Liver (tissue), 9 donors: Measurements from ENCODE around the gene LYPD8. TPM values are rescaled to one million over a fixed set of nuclear protein-coding genes. Genes with fewer than 3 reads are reported as not detected.
"Not testable (repeated sequence)": the region's sequence is repeated elsewhere in the genome, so short reads cannot be mapped to it uniquely, and the experiment has no call there.

Experiments used
- DNase-seq: peaks from one replicate; pipeline ENCODE4 v3.0.0-alpha.2; 2017; ENCODE audit warnings: low spot score
- H3K27ac ChIP-seq, 2 donors: one replicate each; pipeline ENCODE4 v1.7.0; 2013; ENCODE audit warnings: inconsistent platforms in 2 of 2, low read length in 2 of 2, control low read depth in 1 of 2, low read depth in 1 of 2, mild to moderate bottlenecking in 1 of 2
- H3K27me3 ChIP-seq, 4 donors: one replicate each; pipeline versions ENCODE4 v1.6.1 to v1.7.0; 2013; ENCODE audit warnings: low read length in 3 of 4, inconsistent platforms in 1 of 4, mild to moderate bottlenecking in 1 of 4, moderate library complexity in 1 of 4; ENCODE audit not compliant: control insufficient read depth in 4 of 4, insufficient read depth in 4 of 4
- H3K36me3 ChIP-seq, 4 donors: one replicate each; pipeline versions ENCODE4 v1.6.1 to v1.7.0; 2013; ENCODE audit warnings: low read length in 3 of 4, mild to moderate bottlenecking in 3 of 4, low read depth in 1 of 4, moderate library complexity in 1 of 4; ENCODE audit not compliant: control insufficient read depth in 4 of 4, insufficient read depth in 3 of 4
- H3K4me1 ChIP-seq, 4 donors: one replicate each; pipeline versions ENCODE4 v1.6.1 to v1.7.0; 2013; ENCODE audit warnings: low read length in 3 of 4, mild to moderate bottlenecking in 3 of 4, moderate library complexity in 1 of 4; ENCODE audit not compliant: control insufficient read depth in 4 of 4, insufficient read depth in 4 of 4
- H3K4me3 ChIP-seq, 3 donors: one replicate each; pipeline versions ENCODE4 v1.6.1 to v1.7.0; 2013; ENCODE audit warnings: low read length in 3 of 3, control low read depth in 1 of 3, low read depth in 1 of 3, mild to moderate bottlenecking in 1 of 3
- H3K9ac ChIP-seq, 2 donors: one replicate each; pipeline ENCODE4 v1.7.0; 2013; ENCODE audit warnings: low read length in 2 of 2, mild to moderate bottlenecking in 2 of 2, moderate library complexity in 2 of 2, control low read depth in 1 of 2, low read depth in 1 of 2
- H3K9me3 ChIP-seq, 4 donors: one replicate each; pipeline versions ENCODE4 v1.6.1 to v1.7.0; 2013; ENCODE audit warnings: low read length in 3 of 4; ENCODE audit not compliant: control insufficient read depth in 4 of 4
- ATF3 ChIP-seq: IDR thresholded peaks from 2 replicates; pipeline ENCODE4 v1.6.1; 2016; ENCODE audit warnings: antibody characterized with exemption
- CTCF ChIP-seq: fragments of 150-350 bp; IDR thresholded peaks from 2 replicates; pipeline ENCODE4 v1.5.1; 2017; ENCODE audit warnings: improper control_type of control experiment, low read depth, low read length; ENCODE audit not compliant: missing input control
- FOXA1 ChIP-seq: IDR thresholded peaks from 2 replicates; pipeline ENCODE4 v1.6.1; 2016; ENCODE audit warnings: antibody characterized with exemption
- GABPA ChIP-seq, 2 donors: IDR thresholded peaks in 1 of 2; conservative IDR thresholded peaks in 1 of 2; 2 replicates each; pipeline ENCODE4 v1.6.1; 2016; ENCODE audit warnings: antibody characterized with exemption in 2 of 2, mild to moderate bottlenecking in 1 of 2, moderate library complexity in 1 of 2
- HNF4A ChIP-seq, 2 donors: conservative IDR thresholded peaks; 2 replicates each; pipeline ENCODE4 v1.6.1; 2016; ENCODE audit warnings: antibody characterized with exemption in 2 of 2, mild to moderate bottlenecking in 2 of 2
- JUND ChIP-seq, 2 donors: IDR thresholded peaks; 2 replicates each; pipeline ENCODE4 v1.6.1; 2016; ENCODE audit warnings: antibody characterized with exemption in 2 of 2
- MAX ChIP-seq: IDR thresholded peaks from 2 replicates; pipeline ENCODE4 v1.6.1; 2016; ENCODE audit warnings: antibody characterized with exemption
- NR2F2 ChIP-seq: IDR thresholded peaks from 2 replicates; pipeline ENCODE4 v1.6.1; 2016; ENCODE audit warnings: antibody characterized with exemption
- RAD21 ChIP-seq, 2 donors: IDR thresholded peaks; 2 replicates each; pipeline ENCODE4 v1.6.1; 2016; ENCODE audit warnings: antibody characterized with exemption in 2 of 2, mild to moderate bottlenecking in 2 of 2
- REST ChIP-seq: IDR thresholded peaks from 2 replicates; pipeline ENCODE4 v1.6.1; 2016; ENCODE audit warnings: antibody characterized with exemption, mild to moderate bottlenecking
- RXRA ChIP-seq, 2 donors: IDR thresholded peaks; 2 replicates each; pipeline ENCODE4 v1.6.1; 2017 to 2018; ENCODE audit warnings: antibody characterized with exemption in 2 of 2, mild to moderate bottlenecking in 1 of 2
- TAF1 ChIP-seq: conservative IDR thresholded peaks from 2 replicates; pipeline ENCODE4 v1.6.1; 2016; ENCODE audit warnings: antibody characterized with exemption, mild to moderate bottlenecking
- WGBS: extraction: QIAGEN DNeasy Blood & Tissue Kit; methylation state at CpG from one replicate; pipeline ENCODE4 v1.1.7; 2013; 5-methylcytosine and 5-hydroxymethylcytosine counted together
- polyA plus RNA-seq, 2 donors: library from polyadenylated mRNA; stranded (reverse) in 1 of 2; unstranded in 1 of 2; fragments of 200-250 nt in 1 of 2; fragments of >200 nt in 1 of 2; fragmentation: Nextera tagmentation in 1 of 2; extraction: Ambion mirVana in 1 of 2; gene quantifications; one replicate each; pipeline versions ENCODE4 v1.2.1 to v1.2.3, GENCODE V29; 2013 to 2015
- total RNA-seq, 2 donors: library from RNA; depleted of rRNA; stranded (reverse); fragments of >200 nt; gene quantifications; one replicate each; pipeline ENCODE4 v1.2.3, GENCODE V29; 2014
- donor health status: healthy.
- donor health status: healthy.
- donor health status: healthy.
- donor health status: healthy.
- donor health status: healthy.

The LYPD8 gene
- total and polyA plus RNA-seq, 4 donors: not detected

- TF ChIP-seq CTCF: no peak
- TF ChIP-seq ATF3: no peak
- no peak for TF ChIP-seq MAX
- no peak for TF ChIP-seq NR2F2
- no peak for TF ChIP-seq HNF4A (conservative IDR thresholded peaks at IDR 0.05)
- TF ChIP-seq TAF1: no peak
- TF ChIP-seq RXRA (IDR thresholded peaks at IDR 0.05): no peak
- TF ChIP-seq RAD21 (IDR thresholded peaks at IDR 0.05): no peak
- no peak for TF ChIP-seq FOXA1
- TF ChIP-seq JUND (IDR thresholded peaks at IDR 0.05): no peak
Measured at GRCh38 chr1:248790456-248790855, 34.9 kb upstream of the LYPD8 start (continued).

- 85% methylated on average over 2 of the region's 2 CpGs for WGBS
- H3K4me3 ChIP-seq, H3K9me3 ChIP-seq, H3K36me3 ChIP-seq, DNase-seq, H3K4me1 ChIP-seq, H3K27me3 ChIP-seq, H3K9ac ChIP-seq, H3K27ac ChIP-seq: not testable (repeated sequence)
Measured at GRCh38 chr1:248789337-248789736, 33.8 kb upstream of the LYPD8 start.

- H3K36me3 ChIP-seq: no peaks in the 10 kb centered on the region
- DNase-seq: no peak
- no peak overlapping the region for H3K27ac ChIP-seq
- no peaks in the 10 kb centered on the region for H3K27me3 ChIP-seq
- H3K9me3 ChIP-seq: no peaks in the 10 kb centered on the region
- peaks cover 0 to 4% (median 0%) of the 10 kb centered on the region in 4 donors for H3K4me1 ChIP-seq
- no peak for TF ChIP-seq GABPA (IDR thresholded peaks at IDR 0.05 in 1 of 2, conservative IDR thresholded peaks at IDR 0.05 in 1 of 2)
- no peak for TF ChIP-seq RAD21 (IDR thresholded peaks at IDR 0.05)
- no peak for TF ChIP-seq NR2F2
- no peak for TF ChIP-seq REST
- WGBS: 79% methylated on average over 3 of the region's 3 CpGs
- H3K4me3 ChIP-seq: no peak overlapping the region
- no peak overlapping the region for H3K9ac ChIP-seq
Measured at GRCh38 chr1:248788327-248788726, 32.8 kb upstream of the LYPD8 start.
